Measurements from ENCODE around the gene DCAF12.
A peak's percentile ranks its signal among the peaks of the same experiment; 100 is the strongest.
"Not testable (repeated sequence)": the region's sequence is repeated elsewhere in the genome, so short reads cannot be mapped to it uniquely, and the experiment has no call there.

Gene DCAF12

GRCh38 chr9:34145165-34145564, 18.7 kb upstream of the DCAF12 start:
- H3K4me2 ChIP-seq (ENCODE audit: low read length): no peak overlapping the region
- no peaks in the 10 kb centered on the region for H3K9me3 ChIP-seq (replicated peaks; ENCODE audit: low read length)
- no peaks in the 10 kb centered on the region for H3K27me3 ChIP-seq (ENCODE audit: control insufficient read depth, insufficient read depth, low read length)
- no peaks in the 10 kb centered on the region for H3K4me1 ChIP-seq (ENCODE audit: control insufficient read depth, insufficient read depth, low read length)
- no peaks in the 10 kb centered on the region for H3K36me3 ChIP-seq (ENCODE audit: insufficient read depth, low read length)
- H3K9ac ChIP-seq (ENCODE audit: low read depth, low read length): no peak overlapping the region
- no peak overlapping the region for H3K4me3 ChIP-seq (ENCODE audit: low read length)

- H3K9ac ChIP-seq (ENCODE audit: low read depth, low read length): no peak overlapping the region
- no peaks in the 10 kb centered on the region for H3K36me3 ChIP-seq (ENCODE audit: insufficient read depth, low read length)
- H3K9me3 ChIP-seq (replicated peaks; ENCODE audit: low read length): no peaks in the 10 kb centered on the region
- no peak overlapping the region for H3K4me3 ChIP-seq (ENCODE audit: low read length)
- no peaks in the 10 kb centered on the region for H3K27me3 ChIP-seq (ENCODE audit: control insufficient read depth, insufficient read depth, low read length)
- no peaks in the 10 kb centered on the region for H3K4me1 ChIP-seq (ENCODE audit: control insufficient read depth, insufficient read depth, low read length)
- H3K4me2 ChIP-seq (ENCODE audit: low read length): no peak overlapping the region
Observed at GRCh38 chr9:34143116-34143515, 16.6 kb upstream of the DCAF12 start.

DNA sequence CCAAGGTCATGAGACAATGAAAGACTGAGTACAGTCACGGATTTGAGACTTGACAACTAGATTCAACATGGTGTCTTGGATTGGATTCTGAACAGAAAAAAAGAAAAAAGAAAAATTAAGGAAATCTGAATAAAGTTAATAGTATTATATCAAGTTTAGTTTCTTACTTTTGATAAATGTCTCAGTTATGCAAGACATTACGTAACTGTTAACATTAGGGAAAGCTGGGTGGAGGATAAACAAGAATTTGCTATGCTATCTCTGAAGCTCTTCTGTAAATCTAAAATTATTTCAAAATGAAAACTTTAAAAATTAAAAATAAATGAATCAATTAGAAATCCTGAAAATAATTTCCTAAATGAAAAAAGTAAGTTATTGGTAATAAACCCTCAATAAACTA, 14.4 kb upstream of the DCAF12 start:
- H3K4me3 ChIP-seq (ENCODE audit: low read length): no peak overlapping the region
- no peaks in the 10 kb centered on the region for H3K9me3 ChIP-seq (replicated peaks; ENCODE audit: low read length)
- H3K27me3 ChIP-seq (ENCODE audit: control insufficient read depth, insufficient read depth, low read length): no peaks in the 10 kb centered on the region
- H3K36me3 ChIP-seq (ENCODE audit: insufficient read depth, low read length): no peaks in the 10 kb centered on the region
- no peak overlapping the region for H3K9ac ChIP-seq (ENCODE audit: low read depth, low read length)
- H3K4me1 ChIP-seq (ENCODE audit: control insufficient read depth, insufficient read depth, low read length): no peaks in the 10 kb centered on the region
- H3K4me2 ChIP-seq (ENCODE audit: low read length): no peak overlapping the region

DNA sequence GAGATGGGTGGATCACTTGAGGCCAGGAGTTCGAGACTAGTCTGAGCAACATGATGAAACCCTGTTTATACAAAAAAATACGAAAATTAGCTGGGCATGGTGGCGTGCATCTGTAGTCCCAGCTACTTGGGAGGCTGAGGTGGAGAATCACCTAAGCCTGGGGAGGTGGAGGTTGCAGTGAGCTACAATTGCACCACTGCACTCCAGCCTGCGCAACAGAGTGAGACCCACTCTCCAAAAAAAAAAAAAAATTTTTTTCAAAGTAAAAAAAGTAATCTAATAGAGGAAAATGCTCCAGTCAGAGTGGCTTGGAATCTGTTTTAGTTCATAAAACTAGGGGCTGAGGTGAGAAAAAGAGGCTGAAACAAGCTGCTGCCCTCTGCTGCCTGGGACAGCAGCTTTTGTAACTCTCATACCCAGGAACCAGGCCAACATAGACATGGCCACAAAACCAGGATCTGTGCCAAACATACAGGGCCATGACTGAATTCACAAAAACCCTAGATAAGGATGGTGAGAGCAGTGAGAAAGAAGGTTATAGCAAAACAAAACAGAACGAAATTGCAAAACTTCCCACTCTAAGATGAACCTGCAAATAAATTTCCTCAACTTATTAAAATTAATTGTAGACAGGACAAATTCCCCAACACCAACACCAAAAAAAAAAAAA, 13.1 kb upstream of the DCAF12 start:
- no peak overlapping the region for H3K4me3 ChIP-seq (ENCODE audit: low read length)
- H3K36me3 ChIP-seq (ENCODE audit: insufficient read depth, low read length): no peaks in the 10 kb centered on the region
- no peaks in the 10 kb centered on the region for H3K27me3 ChIP-seq (ENCODE audit: control insufficient read depth, insufficient read depth, low read length)
- no peaks in the 10 kb centered on the region for H3K9me3 ChIP-seq (replicated peaks; ENCODE audit: low read length)
- H3K9ac ChIP-seq (ENCODE audit: low read depth, low read length): no peak overlapping the region
- no peaks in the 10 kb centered on the region for H3K4me1 ChIP-seq (ENCODE audit: control insufficient read depth, insufficient read depth, low read length)
- no peak overlapping the region for H3K4me2 ChIP-seq (ENCODE audit: low read length)

GRCh38 chr9:34138644-34139043, 12.1 kb upstream of the DCAF12 start:
- not testable (repeated sequence) for H3K36me3 ChIP-seq (ENCODE audit: insufficient read depth, low read length); H3K27me3 ChIP-seq (ENCODE audit: control insufficient read depth, insufficient read depth, low read length); H3K4me3 ChIP-seq (ENCODE audit: low read length)

GRCh38 chr9:34134521-34134920, 8.0 kb upstream of the DCAF12 start:
- Histone ChIP-seq H3K9me3 (replicated peaks; ENCODE audit: low read length) (no peaks in the 10 kb centered on the region), H3K36me3 (ENCODE audit: insufficient read depth, low read length) (no peaks in the 10 kb centered on the region), H3K4me3 (ENCODE audit: low read length) (no peak overlapping the region), H3K4me2 (ENCODE audit: low read length) (no peak overlapping the region), H3K4me1 (ENCODE audit: control insufficient read depth, insufficient read depth, low read length) (no peaks in the 10 kb centered on the region), H3K27me3 (ENCODE audit: control insufficient read depth, insufficient read depth, low read length) (no peaks in the 10 kb centered on the region), H3K9ac (ENCODE audit: low read depth, low read length) (no peak overlapping the region)

More at GRCh38 chr9:34138644-34139043, 12.1 kb upstream of the DCAF12 start:
- not testable (repeated sequence) for H3K4me2 ChIP-seq (ENCODE audit: low read length); H3K4me1 ChIP-seq (ENCODE audit: control insufficient read depth, insufficient read depth, low read length); H3K9me3 ChIP-seq (replicated peaks; ENCODE audit: low read length); H3K9ac ChIP-seq (ENCODE audit: low read depth, low read length)

GRCh38 chr9:34133436-34133949, 7.0 kb upstream of the DCAF12 start:
- Histone ChIP-seq H3K9ac (ENCODE audit: low read depth, low read length) (no peak overlapping the region), H3K4me1 (ENCODE audit: control insufficient read depth, insufficient read depth, low read length) (no peaks in the 10 kb centered on the region), H3K36me3 (ENCODE audit: insufficient read depth, low read length) (no peaks in the 10 kb centered on the region), H3K4me3 (ENCODE audit: low read length) (no peak overlapping the region), H3K4me2 (ENCODE audit: low read length) (no peak overlapping the region), H3K9me3 (replicated peaks; ENCODE audit: low read length) (no peaks in the 10 kb centered on the region), H3K27me3 (ENCODE audit: control insufficient read depth, insufficient read depth, low read length) (no peaks in the 10 kb centered on the region)

GRCh38 chr9:34131571-34131970, 5.1 kb upstream of the DCAF12 start:
- Histone ChIP-seq H3K9ac (ENCODE audit: low read depth, low read length) (no peak overlapping the region), H3K36me3 (ENCODE audit: insufficient read depth, low read length) (no peaks in the 10 kb centered on the region), H3K27me3 (ENCODE audit: control insufficient read depth, insufficient read depth, low read length) (no peaks in the 10 kb centered on the region), H3K4me1 (ENCODE audit: control insufficient read depth, insufficient read depth, low read length) (no peaks in the 10 kb centered on the region), H3K4me3 (ENCODE audit: low read length) (no peak overlapping the region), H3K4me2 (ENCODE audit: low read length) (no peak overlapping the region), H3K9me3 (replicated peaks; ENCODE audit: low read length) (no peaks in the 10 kb centered on the region)

GRCh38 chr9:34127035-34127948, 794 bp upstream of the DCAF12 start:
- H3K27me3 ChIP-seq (ENCODE audit: control insufficient read depth, insufficient read depth, low read length): no peaks in the 10 kb centered on the region
- H3K4me3 ChIP-seq (ENCODE audit: low read length): peak overlapping the region; percentile 84
- H3K4me1 ChIP-seq (ENCODE audit: control insufficient read depth, insufficient read depth, low read length): peaks cover 21% of the 10 kb centered on the region
- H3K9ac ChIP-seq (ENCODE audit: low read depth, low read length): peak overlapping the region; percentile 95
- H3K9me3 ChIP-seq (replicated peaks; ENCODE audit: low read length): no peaks in the 10 kb centered on the region
- peak overlapping the region; percentile 96 for H3K4me2 ChIP-seq (ENCODE audit: low read length)
- H3K36me3 ChIP-seq (ENCODE audit: insufficient read depth, low read length): peaks cover 26% of the 10 kb centered on the region

- H3K36me3 ChIP-seq (ENCODE audit: insufficient read depth, low read length): peaks cover 36% of the 10 kb centered on the region
- H3K4me1 ChIP-seq (ENCODE audit: control insufficient read depth, insufficient read depth, low read length): peaks cover 21% of the 10 kb centered on the region
- H3K4me2 ChIP-seq (ENCODE audit: low read length): peak overlapping the region; percentile 96
- no peaks in the 10 kb centered on the region for H3K27me3 ChIP-seq (ENCODE audit: control insufficient read depth, insufficient read depth, low read length)
- H3K9me3 ChIP-seq (replicated peaks; ENCODE audit: low read length): no peaks in the 10 kb centered on the region
- peak overlapping the region; percentile 95 for H3K9ac ChIP-seq (ENCODE audit: low read depth, low read length)
- peak overlapping the region; percentile 84 for H3K4me3 ChIP-seq (ENCODE audit: low read length)
Observed at GRCh38 chr9:34125681-34126206, 754 bp downstream of the DCAF12 start.

DNA sequence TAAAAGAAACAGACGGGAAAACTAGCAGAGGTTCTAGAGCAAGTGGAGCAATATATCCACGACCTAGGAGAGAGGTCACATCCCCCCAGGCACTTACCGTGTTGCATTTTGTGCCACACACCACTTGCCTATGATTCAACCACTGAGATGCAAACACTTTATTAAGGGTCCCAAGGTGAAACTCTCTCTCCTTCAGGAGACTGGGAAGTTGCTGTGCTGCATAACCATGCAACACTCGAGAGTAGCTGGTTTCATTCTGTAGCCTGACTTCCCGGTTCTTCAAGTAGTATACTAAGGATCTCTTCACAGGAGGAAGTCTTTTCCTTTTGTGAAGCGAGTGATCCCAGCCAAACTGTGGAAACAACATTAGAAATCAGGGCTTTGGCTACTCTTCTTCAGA, 1.6 kb downstream of the DCAF12 start:
- peak overlapping the region; percentile 96 for H3K4me2 ChIP-seq (ENCODE audit: low read length)
- peak overlapping the region; percentile 95 for H3K9ac ChIP-seq (ENCODE audit: low read depth, low read length)
- H3K4me3 ChIP-seq (ENCODE audit: low read length): peak overlapping the region; percentile 84
- peaks cover 36% of the 10 kb centered on the region for H3K36me3 ChIP-seq (ENCODE audit: insufficient read depth, low read length)
- H3K9me3 ChIP-seq (replicated peaks; ENCODE audit: low read length): no peaks in the 10 kb centered on the region
- peaks cover 21% of the 10 kb centered on the region for H3K4me1 ChIP-seq (ENCODE audit: control insufficient read depth, insufficient read depth, low read length)
- H3K27me3 ChIP-seq (ENCODE audit: control insufficient read depth, insufficient read depth, low read length): no peaks in the 10 kb centered on the region
